NCI-H1105 treated with DMSO at 0.1 percent for 48 hours (cell line): Measurements from ENCODE around the gene USP17L11.
"Not testable (repeated sequence)": the region's sequence is repeated elsewhere in the genome, so short reads cannot be mapped to it uniquely, and the experiment has no call there.

Experiments
- DNase-seq: peaks from one replicate; lab custom pipeline; 2025; lab: John Stamatoyannopoulos, UW

The USP17L11 gene

GRCh38 chr4:9215105-9215504 lies at the start of gene USP17L11:
USP17L11 (plus strand) TSS chr4:9215405; CDS start chr4:9215405, 0 bp downstream.
- not testable (repeated sequence) for DNase-seq

- DNase-seq, result not testable (repeated sequence)
Measured at GRCh38 chr4:9165990-9166389, 49.2 kb upstream of the USP17L11 start.

- not testable (repeated sequence) for DNase-seq
Measured at GRCh38 chr4:9169791-9170459, 45.3 kb upstream of the USP17L11 start, which contains the start of gene FAM90A26. FAM90A26 (plus strand) TSS chr4:9170409; CDS start chr4:9173173, 2,764 bp downstream.

- not testable (repeated sequence) for DNase-seq
Measured at GRCh38 chr4:9210357-9210756, 4.8 kb upstream of the USP17L11 start, which contains the start of gene USP17L10. USP17L10 (plus strand) TSS chr4:9210657; CDS start chr4:9210657, 0 bp downstream.

- not testable (repeated sequence) for DNase-seq
Measured at GRCh38 chr4:9214701-9215100, 504 bp upstream of the USP17L11 start.

- not testable (repeated sequence) for DNase-seq
Measured at GRCh38 chr4:9219852-9220251, 4.6 kb downstream of the USP17L11 start, which contains the start of gene USP17L12. USP17L12 (plus strand) TSS chr4:9220152; CDS start chr4:9220152, 0 bp downstream.

GRCh38 chr4:9224596-9224995 lies 9.4 kb downstream of the USP17L11 start, which contains the start of gene USP17L13:
USP17L13 (plus strand) TSS chr4:9224896; CDS start chr4:9224896, 0 bp downstream.
- not testable (repeated sequence) for DNase-seq

GRCh38 chr4:9230249-9230648 lies 15.0 kb downstream of the USP17L11 start:
- DNase-seq, result not testable (repeated sequence)

GRCh38 chr4:9234085-9234484 lies 18.9 kb downstream of the USP17L11 start, which contains the start of gene USP17L15:
USP17L15 (plus strand) TSS chr4:9234385; CDS start chr4:9234385, 0 bp downstream.
- DNase-seq, result not testable (repeated sequence)

GRCh38 chr4:9238461-9238860 lies 23.3 kb downstream of the USP17L11 start:
- DNase-seq, result not testable (repeated sequence)

GRCh38 chr4:9243579-9243978 lies 28.4 kb downstream of the USP17L11 start, which contains the start of gene USP17L17:
USP17L17 (plus strand) TSS chr4:9243879; CDS start chr4:9243879, 0 bp downstream.
- DNase-seq, result not testable (repeated sequence)

- DNase-seq, result not testable (repeated sequence)
Measured at GRCh38 chr4:9247953-9248680, 32.9 kb downstream of the USP17L11 start, which contains the start of gene USP17L18. USP17L18 (plus strand) TSS chr4:9248630; CDS start chr4:9248630, 0 bp downstream.

GRCh38 chr4:9253078-9253477 lies 37.9 kb downstream of the USP17L11 start, which contains the start of gene USP17L19:
USP17L19 (plus strand) TSS chr4:9253378; CDS start chr4:9253378, 0 bp downstream.
- not testable (repeated sequence) for DNase-seq

- not testable (repeated sequence) for DNase-seq
Measured at GRCh38 chr4:9257824-9258223, 42.6 kb downstream of the USP17L11 start, which contains the start of gene USP17L20. USP17L20 (plus strand) TSS chr4:9258124; CDS start chr4:9258124, 0 bp downstream.

GRCh38 chr4:9262572-9262971 lies 47.4 kb downstream of the USP17L11 start, which contains the start of gene USP17L21:
USP17L21 (plus strand) TSS chr4:9262872; CDS start chr4:9262872, 0 bp downstream.
- DNase-seq, result not testable (repeated sequence)
